Spinal cord (tissue), 10 donors: ENCODE data around the gene SLC9C2. TPM values are rescaled to one million over a fixed set of nuclear protein-coding genes. Genes with fewer than 3 reads are reported as not detected.
"Not testable (repeated sequence)": the region's sequence is repeated elsewhere in the genome, so short reads cannot be mapped to it uniquely, and the experiment has no call there.

Experiments used
- DNase-seq, 6 donors: peaks; one replicate each; pipeline versions ENCODE4 v3.0.0 to v3.0.0-alpha.2; 2013 to 2015; ENCODE audit warnings: low spot score in 6 of 6, low read depth in 4 of 6
- H3K27ac ChIP-seq: one replicate; pipeline ENCODE4 v1.5.1; 2013; ENCODE audit warnings: low read depth, low read length, control low read depth
- H3K27me3 ChIP-seq: one replicate; pipeline ENCODE4 v1.6.1; 2013; ENCODE audit warnings: low read length; ENCODE audit not compliant: control insufficient read depth, insufficient read depth
- H3K36me3 ChIP-seq: one replicate; pipeline ENCODE4 v1.6.1; 2013; ENCODE audit warnings: low read length; ENCODE audit not compliant: control insufficient read depth, insufficient read depth
- H3K4me1 ChIP-seq: one replicate; pipeline ENCODE4 v1.6.1; 2013; ENCODE audit warnings: low read length; ENCODE audit not compliant: control insufficient read depth, insufficient read depth
- H3K4me3 ChIP-seq: one replicate; pipeline ENCODE4 v1.5.1; 2013; ENCODE audit warnings: low read depth, low read length, control low read depth
- H3K9me3 ChIP-seq: one replicate; pipeline ENCODE4 v1.6.1; 2013; ENCODE audit warnings: low read length; ENCODE audit not compliant: control insufficient read depth, insufficient read depth
- WGBS: methylation state at CpG from one replicate; pipeline ENCODE4 v1.1.5; 2013; ENCODE audit warnings: missing lambda C conversion rate; ENCODE audit not compliant: insufficient coverage; 5-methylcytosine and 5-hydroxymethylcytosine counted together
- polyA plus RNA-seq, 2 donors: library from polyadenylated mRNA; unstranded; fragments of 120-200 nt; gene quantifications; one replicate each; pipeline ENCODE4 v1.2.1, GENCODE V29; 2013; ENCODE audit not compliant: insufficient read length in 2 of 2
- total RNA-seq, 2 donors: library from RNA; depleted of rRNA in 1 of 2; stranded (reverse); fragments of 120-200 nt in 1 of 2; fragments of >200 nt in 1 of 2; gene quantifications; one replicate each; pipeline versions ENCODE4 v1.2.3 to v1.2.4, GENCODE V29; 2013 to 2014
- donor health status: healthy.

The SLC9C2 gene
- total and polyA plus RNA-seq, 4 donors = 0.79 to 1.9 (median 1.3) TPM

GRCh38 chr1:173635116-173635515 lies 32.2 kb upstream of the SLC9C2 start, which contains the start of gene TEX50:
TEX50 (plus strand) TSS chr1:173635338; CDS start chr1:173635522, 184 bp downstream.
- Histone ChIP-seq H3K27ac (no peak within 1 kb of the TSS), H3K36me3 (no peaks in the 10 kb centered on the region), H3K4me1 (no peaks in the 10 kb centered on the region), H3K4me3 (no peak within 1 kb of the TSS), H3K9me3 (no peaks in the 10 kb centered on the region), H3K27me3 (no peaks in the 10 kb centered on the region)
- DNase-seq = no peak
- WGBS = no CpG with 5 or more reads among the region's 1 CpG

GRCh38 chr1:173628888-173629287 lies 26.0 kb upstream of the SLC9C2 start:
- no peaks in the 10 kb centered on the region for H3K27me3 ChIP-seq
- H3K36me3 ChIP-seq = no peaks in the 10 kb centered on the region
- WGBS = 91% methylated on average over 3 of the region's 3 CpGs
- no peak overlapping the region for H3K4me3 ChIP-seq
- no peak overlapping the region for H3K27ac ChIP-seq
- no peaks in the 10 kb centered on the region for H3K9me3 ChIP-seq
- no peak for DNase-seq
- H3K4me1 ChIP-seq = no peaks in the 10 kb centered on the region

- Histone ChIP-seq H3K9me3 (no peaks in the 10 kb centered on the region), H3K27ac (no peak overlapping the region), H3K4me1 (no peaks in the 10 kb centered on the region), H3K27me3 (no peaks in the 10 kb centered on the region), H3K36me3 (no peaks in the 10 kb centered on the region), H3K4me3 (no peak overlapping the region)
- DNase-seq = no peak
Measured at GRCh38 chr1:173627269-173627668, 24.4 kb upstream of the SLC9C2 start.

DNA sequence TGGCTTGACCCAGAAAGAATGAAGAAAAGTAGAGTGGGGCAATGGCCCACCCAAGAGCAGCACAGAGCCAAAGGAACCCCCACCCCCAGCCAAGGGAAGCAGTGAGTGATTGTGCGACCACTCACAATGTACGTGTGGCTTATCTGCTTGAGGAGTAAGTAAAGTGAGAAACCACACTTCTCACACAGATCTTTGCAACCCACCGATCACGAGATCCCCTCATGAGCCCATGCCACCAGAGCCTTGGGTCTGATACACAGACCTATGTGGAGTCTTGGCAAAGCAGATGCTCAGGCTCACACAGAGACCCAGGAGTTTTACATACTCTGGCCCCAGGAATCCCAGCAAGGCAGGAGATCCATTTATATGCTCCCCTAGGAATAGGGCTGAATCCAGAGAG lies 14.0 kb upstream of the SLC9C2 start:
- no peak for DNase-seq
- Histone ChIP-seq H3K27ac (no peak overlapping the region), H3K4me1 (no peaks in the 10 kb centered on the region), H3K36me3 (no peaks in the 10 kb centered on the region), H3K4me3 (no peak overlapping the region), H3K9me3 (peaks cover 3% of the 10 kb centered on the region), H3K27me3 (no peaks in the 10 kb centered on the region)
- 100% methylated on average over 2 of the region's 4 CpGs for WGBS

DNA sequence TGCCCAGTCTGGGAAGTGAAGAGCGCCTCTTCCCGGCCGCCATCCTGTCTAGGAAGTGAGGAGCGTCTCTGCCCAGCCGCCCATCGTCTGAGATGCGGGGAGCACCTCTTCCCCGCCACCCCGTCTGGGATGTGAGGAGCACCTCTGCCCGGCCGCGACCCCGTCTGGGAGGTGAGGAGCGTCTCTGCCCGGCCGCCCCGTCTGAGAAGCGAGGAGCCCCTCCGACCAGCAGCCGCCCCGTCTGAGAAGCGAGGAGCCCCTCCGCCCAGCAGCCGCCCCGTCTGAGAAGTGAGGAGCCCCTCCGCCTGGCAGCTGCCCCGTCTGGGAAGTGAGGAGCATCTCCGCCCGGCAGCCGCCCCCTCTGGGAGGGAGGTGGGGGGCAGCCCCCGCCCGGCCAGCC lies 10.2 kb upstream of the SLC9C2 start:
- H3K9me3 ChIP-seq, H3K36me3 ChIP-seq, H3K27me3 ChIP-seq, H3K4me3 ChIP-seq, H3K4me1 ChIP-seq, DNase-seq, H3K27ac ChIP-seq: not testable (repeated sequence)
- WGBS = 96% methylated on average over 22 of the region's 32 CpGs

- H3K4me1 ChIP-seq = no peaks in the 10 kb centered on the region
- no peak overlapping the region for H3K27ac ChIP-seq
- no peak overlapping the region for H3K4me3 ChIP-seq
- H3K9me3 ChIP-seq = no peaks in the 10 kb centered on the region
- no peak for DNase-seq
- peaks cover 3% of the 10 kb centered on the region for H3K36me3 ChIP-seq
- 93% methylated on average over 2 of the region's 4 CpGs for WGBS
- H3K27me3 ChIP-seq = no peaks in the 10 kb centered on the region
Measured at GRCh38 chr1:173608503-173609216, 5.8 kb upstream of the SLC9C2 start.

GRCh38 chr1:173601588-173601987 lies 1.3 kb downstream of the SLC9C2 start:
- no CpG with 5 or more reads among the region's 2 CpGs for WGBS
- Histone ChIP-seq H3K36me3 (no peaks in the 10 kb centered on the region), H3K27ac (no peak overlapping the region), H3K4me1 (no peaks in the 10 kb centered on the region), H3K27me3 (no peaks in the 10 kb centered on the region), H3K9me3 (no peaks in the 10 kb centered on the region), H3K4me3 (no peak overlapping the region)
- no peak for DNase-seq

DNA sequence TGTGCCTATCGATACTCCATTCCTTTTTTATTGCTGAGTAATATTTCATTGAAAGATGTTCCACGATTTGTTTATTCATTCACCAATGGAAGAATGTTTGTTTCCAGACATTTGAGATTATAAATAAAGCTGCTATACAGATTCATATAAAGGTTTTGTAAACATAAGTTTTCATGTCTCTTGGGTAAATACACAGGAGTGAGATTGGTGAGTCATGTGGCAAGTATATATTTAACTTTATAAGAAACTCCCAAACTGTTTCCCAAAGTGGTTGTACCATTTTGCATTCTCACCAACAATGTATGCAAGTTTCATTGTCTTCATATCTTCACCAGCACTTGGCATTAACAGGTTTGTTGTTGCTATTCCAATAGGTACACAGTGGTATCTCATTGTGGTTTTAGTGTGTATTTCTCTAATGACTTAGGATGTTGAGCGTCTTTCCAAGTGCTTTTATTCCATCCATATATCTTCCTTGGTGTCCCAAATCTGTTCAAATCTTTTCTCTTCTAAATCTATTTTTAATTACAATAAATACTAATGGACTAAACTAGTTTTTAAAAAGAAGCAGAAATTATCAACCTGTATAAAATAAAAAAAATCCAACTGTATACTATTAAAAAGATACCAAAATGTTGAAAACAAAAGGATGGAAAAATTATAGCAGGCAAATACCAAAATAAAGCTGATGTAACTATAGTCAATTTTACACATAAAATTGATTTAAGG lies 6.6 kb downstream of the SLC9C2 start:
- H3K4me1 ChIP-seq = no peaks in the 10 kb centered on the region
- no peaks in the 10 kb centered on the region for H3K27me3 ChIP-seq
- H3K27ac ChIP-seq = no peak overlapping the region
- H3K36me3 ChIP-seq = no peaks in the 10 kb centered on the region
- H3K9me3 ChIP-seq = peaks cover 6% of the 10 kb centered on the region
- no peak overlapping the region for H3K4me3 ChIP-seq
- no CpG with 5 or more reads among the region's 3 CpGs for WGBS
- no peak for DNase-seq

- not testable (repeated sequence) for H3K4me3 ChIP-seq, H3K9me3 ChIP-seq, DNase-seq, H3K27ac ChIP-seq, H3K27me3 ChIP-seq, H3K36me3 ChIP-seq, H3K4me1 ChIP-seq
- no CpG with 5 or more reads among the region's 5 CpGs for WGBS
Measured at GRCh38 chr1:173591138-173591537, 11.7 kb downstream of the SLC9C2 start.

GRCh38 chr1:173590557-173590956 lies 12.3 kb downstream of the SLC9C2 start:
- H3K27me3 ChIP-seq = no peaks in the 10 kb centered on the region
- no peak overlapping the region for H3K27ac ChIP-seq
- peaks cover 4% of the 10 kb centered on the region for H3K9me3 ChIP-seq
- no peak for DNase-seq
- no peak overlapping the region for H3K4me3 ChIP-seq
- H3K36me3 ChIP-seq = no peaks in the 10 kb centered on the region
- no CpG with 5 or more reads among the region's 1 CpG for WGBS
- no peaks in the 10 kb centered on the region for H3K4me1 ChIP-seq
